NCI-H748 (cell line): Measurements from ENCODE around the gene BCAS3.
"Not testable (repeated sequence)": the region's sequence is repeated elsewhere in the genome, so short reads cannot be mapped to it uniquely, and the experiment has no call there.

Experiments used
- DNase-seq: peaks from one replicate; lab custom pipeline; 2025; ENCODE audit not compliant: unreplicated experiment; lab: John Stamatoyannopoulos, UW

BCAS3 gene

DNA sequence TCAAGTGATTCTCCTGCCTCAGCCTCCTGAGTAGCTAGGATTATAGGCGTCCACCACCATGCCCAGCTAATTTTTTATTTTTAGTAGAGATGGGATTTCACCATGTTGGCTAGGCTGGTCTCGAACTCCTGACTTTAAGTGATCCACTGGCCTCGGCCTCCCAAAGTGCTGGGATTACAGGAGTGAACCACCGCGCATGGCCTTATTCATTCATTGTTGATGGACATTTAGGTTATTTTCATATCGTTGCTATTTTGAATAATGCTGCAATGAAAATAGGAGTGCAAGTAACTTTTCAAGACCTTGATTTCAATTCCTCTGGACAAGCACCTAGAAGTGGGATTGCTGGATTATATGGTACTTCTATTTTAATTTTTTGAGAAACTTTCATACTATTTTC lies 752.2 kb downstream of the BCAS3 start:
- not testable (repeated sequence) for DNase-seq

DNA sequence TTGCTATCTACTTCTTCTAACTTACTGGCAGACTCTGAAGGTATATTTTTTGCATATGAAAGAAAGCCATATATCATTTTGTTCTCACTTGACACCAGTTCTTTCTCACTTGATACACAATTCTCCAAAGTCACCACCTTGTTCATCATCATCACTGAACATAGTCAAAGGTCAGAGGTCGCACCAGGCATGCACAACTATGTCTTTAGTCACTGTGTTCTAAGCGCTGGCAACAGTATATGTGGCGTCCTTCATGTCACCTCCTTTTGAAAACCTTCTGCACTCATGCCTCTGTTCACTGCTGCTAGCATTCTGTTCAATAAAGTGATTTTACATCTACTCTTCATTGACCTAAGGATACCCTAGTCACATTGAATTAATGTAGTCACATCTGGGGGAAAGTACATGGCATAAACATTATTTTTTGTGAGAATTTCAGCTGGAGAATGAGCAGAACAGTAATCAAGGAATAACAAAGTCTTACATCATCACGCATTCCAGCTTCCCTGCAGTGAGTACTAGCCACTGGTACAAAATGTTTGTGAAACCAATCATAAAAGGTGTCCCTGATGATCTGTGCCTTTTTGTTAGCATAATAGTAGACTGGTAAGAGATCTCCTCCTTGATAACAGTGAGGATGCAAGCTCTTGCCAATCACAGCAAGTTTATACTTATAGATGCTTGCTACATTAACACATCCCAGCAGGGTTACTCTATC lies 754.1 kb downstream of the BCAS3 start:
- DNase-seq = no peak

DNA sequence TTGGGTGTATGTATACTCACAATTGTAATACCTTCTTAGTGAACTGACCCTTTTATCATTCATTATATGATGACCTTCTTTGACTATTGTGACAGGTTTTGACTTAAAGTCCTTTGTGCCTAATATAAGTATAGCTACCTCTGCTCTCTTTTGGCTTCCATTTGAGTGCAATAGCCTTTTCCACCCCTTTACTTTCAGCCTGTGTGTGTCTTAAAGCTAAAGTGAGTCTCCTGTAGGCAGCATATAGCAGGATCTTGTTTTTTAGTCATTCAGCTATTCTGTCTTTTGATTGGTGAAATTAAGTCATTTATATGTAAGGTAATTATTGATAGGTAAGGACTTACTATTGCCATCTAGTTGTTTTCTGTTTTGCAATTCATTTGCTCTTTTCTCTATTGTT lies 758.6 kb downstream of the BCAS3 start:
- DNase-seq = no peak

DNA sequence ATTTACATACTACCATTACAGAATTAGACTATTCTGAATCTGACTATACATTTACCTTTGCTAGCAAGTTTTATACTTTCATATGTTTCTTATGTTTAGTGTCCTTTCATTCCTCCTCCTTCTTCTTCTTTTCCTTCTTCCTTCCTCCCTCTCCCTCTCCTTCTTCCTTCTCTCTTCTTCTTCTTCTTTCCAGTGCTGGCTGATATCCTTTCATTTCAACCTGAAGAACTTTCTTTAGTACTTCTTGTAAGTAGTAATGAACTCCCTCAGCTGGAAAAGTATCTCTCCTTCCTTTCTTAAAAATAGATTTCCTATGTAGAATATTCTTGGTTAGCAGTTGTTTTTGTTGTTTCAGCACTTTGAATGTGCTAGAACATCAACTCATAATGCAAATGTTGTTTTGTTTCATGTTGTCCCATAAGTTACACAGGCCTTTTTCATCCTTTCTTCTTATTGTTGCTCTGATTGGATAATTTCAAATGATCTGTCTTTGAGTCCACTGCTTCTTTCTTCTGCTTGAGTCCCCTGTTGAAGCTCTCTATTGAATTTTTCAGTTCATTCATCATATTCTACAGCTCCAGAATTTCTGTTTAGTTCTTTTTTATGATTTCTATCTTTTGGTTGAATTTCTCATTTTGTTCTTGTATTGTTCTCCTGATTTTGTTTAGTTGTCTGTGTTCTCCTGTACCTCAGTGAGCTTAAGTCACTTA lies 759.5 kb downstream of the BCAS3 start:
- DNase-seq = no peak

DNA sequence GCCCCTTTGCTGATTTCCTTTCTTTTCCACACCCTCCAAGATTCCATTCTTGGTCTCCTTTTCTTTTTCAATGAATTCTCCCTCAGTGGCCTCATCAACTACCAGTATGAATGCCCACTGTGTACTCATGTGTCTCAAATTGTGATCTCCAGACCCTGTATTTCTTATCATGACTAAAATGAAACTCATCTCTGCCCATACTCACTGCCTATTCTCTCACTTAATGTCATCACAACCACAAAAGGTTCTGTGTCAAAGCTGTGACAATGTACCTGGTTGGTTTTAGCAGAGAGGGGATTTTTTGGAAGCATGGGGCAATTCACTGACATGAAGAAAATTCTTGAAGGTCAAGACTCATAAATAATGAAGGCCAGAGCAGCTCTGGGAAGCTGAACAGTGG lies 763.0 kb downstream of the BCAS3 start:
- DNase-seq = no peak

DNA sequence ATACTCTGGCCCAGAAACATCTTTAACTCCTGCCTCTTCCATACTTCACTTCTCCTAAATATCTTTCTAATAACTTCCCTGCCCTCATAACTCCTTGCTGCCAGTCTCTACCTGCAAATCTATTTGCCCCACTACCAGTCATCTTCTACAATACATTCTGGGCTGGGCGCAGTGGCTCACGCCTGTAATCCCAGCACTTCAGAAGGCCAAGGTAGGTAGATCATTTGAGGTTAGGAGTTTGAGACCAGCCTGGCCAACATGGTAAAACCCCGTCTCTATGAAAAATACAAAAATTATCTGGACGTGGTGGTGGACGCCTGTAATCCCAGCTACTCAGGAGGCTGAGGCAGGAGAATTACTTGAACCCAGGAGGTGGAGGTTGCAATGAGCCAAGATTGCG lies 763.9 kb downstream of the BCAS3 start:
- not testable (repeated sequence) for DNase-seq

DNA sequence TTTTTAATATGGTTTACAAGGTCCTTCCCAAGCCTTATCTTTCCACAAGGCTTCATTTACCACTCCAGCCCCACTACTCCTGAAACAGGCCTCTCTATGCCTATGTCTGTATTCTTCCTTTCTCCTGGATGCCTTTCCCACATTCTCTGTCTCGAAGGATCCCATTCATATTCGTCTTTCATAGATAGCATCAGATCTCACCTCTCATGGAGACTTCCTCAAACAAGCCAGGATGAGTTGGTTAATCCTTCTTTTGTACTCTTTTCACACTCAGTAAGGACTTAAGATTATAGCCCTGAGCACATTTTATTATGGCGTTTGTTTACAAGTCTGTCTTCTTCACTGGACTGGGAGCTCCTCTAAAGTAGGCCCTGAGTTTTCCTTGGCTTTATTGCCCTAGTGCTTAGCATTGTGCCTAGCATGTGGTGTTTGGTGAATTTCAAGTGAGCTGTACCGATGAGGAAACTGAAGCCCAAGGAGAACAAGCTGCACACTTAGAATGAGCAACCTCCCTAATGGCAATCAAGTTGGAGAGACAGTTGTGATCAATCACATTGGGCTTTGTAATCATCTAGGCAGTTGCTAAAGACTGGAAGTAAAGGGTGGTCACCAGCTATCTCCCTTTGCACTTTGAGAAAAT lies 764.6 kb downstream of the BCAS3 start:
- DNase-seq = no peak
